Osteoblast (primary cell): ENCODE measurements around the gene LRRC4C. TPM values are rescaled to one million over a fixed set of nuclear protein-coding genes. Genes with fewer than 3 reads are reported as not detected.

Experiments used
- DNase-seq: peaks from one replicate; pipeline ENCODE4 v3.0.0; 2011; ENCODE audit warnings: low spot score, mixed read lengths; ENCODE audit not compliant: insufficient read length; ENCODE audit errors: missing footprints
- H2AFZ ChIP-seq: 2 replicates; pipeline ENCODE4 v1.6.0; 2011; ENCODE audit warnings: mild to moderate bottlenecking, low read length
- H3K27ac ChIP-seq: 2 replicates; pipeline ENCODE4 v1.5.1; 2011; ENCODE audit warnings: mild to moderate bottlenecking, low read depth, low read length, moderate library complexity
- H3K27me3 ChIP-seq: 2 replicates; pipeline ENCODE4 v1.6.0; 2012; ENCODE audit warnings: mild to moderate bottlenecking, control low read depth, inconsistent platforms, low read length, moderate library complexity; ENCODE audit not compliant: insufficient read depth
- H3K36me3 ChIP-seq: 2 replicates; pipeline ENCODE4 v1.5.1; 2011; ENCODE audit warnings: mild to moderate bottlenecking, low read length, control low read depth, moderate library complexity; ENCODE audit not compliant: insufficient read depth
- H3K4me1 ChIP-seq: 2 replicates; pipeline ENCODE4 v1.5.1; 2011; ENCODE audit warnings: mild to moderate bottlenecking, low read length, control low read depth, moderate library complexity; ENCODE audit not compliant: insufficient read depth
- H3K4me2 ChIP-seq: 2 replicates; pipeline ENCODE4 v1.6.0; 2011; ENCODE audit warnings: mild to moderate bottlenecking, low read length; ENCODE audit not compliant: insufficient read depth
- H3K4me3 ChIP-seq: fragments of 200-600 bp; sonication (generic); 3 replicates; pipeline ENCODE4 v1.5.1; 2012; ENCODE audit warnings: mild to moderate bottlenecking, low read length, inconsistent platforms; ENCODE audit not compliant: insufficient read depth
- H3K79me2 ChIP-seq: 2 replicates; pipeline ENCODE4 v1.6.0; 2012; ENCODE audit warnings: mild to moderate bottlenecking, low read length, control low read depth, inconsistent platforms; ENCODE audit not compliant: insufficient read depth
- H3K9me3 ChIP-seq: 2 replicates; pipeline ENCODE4 v1.5.1; 2011; ENCODE audit warnings: low read depth, low read length, control low read depth
- H4K20me1 ChIP-seq: 2 replicates; pipeline ENCODE4 v1.6.0; 2012; ENCODE audit warnings: mild to moderate bottlenecking, low read length, control low read depth; ENCODE audit not compliant: insufficient read depth
- CTCF ChIP-seq: IDR thresholded peaks from 2 replicates; pipeline ENCODE4 v1.5.1; 2011; ENCODE audit warnings: mild to moderate bottlenecking, low read depth, low read length, moderate library complexity; ENCODE audit errors: extremely low read depth
- total RNA-seq: library from RNA; depleted of rRNA; stranded (reverse); fragments of >200 nt; gene quantifications from 2 replicates; pipeline ENCODE4 v1.2.3, GENCODE V29; 2012

The LRRC4C gene
- total RNA-seq, 1 donor = 2.2 TPM

DNA sequence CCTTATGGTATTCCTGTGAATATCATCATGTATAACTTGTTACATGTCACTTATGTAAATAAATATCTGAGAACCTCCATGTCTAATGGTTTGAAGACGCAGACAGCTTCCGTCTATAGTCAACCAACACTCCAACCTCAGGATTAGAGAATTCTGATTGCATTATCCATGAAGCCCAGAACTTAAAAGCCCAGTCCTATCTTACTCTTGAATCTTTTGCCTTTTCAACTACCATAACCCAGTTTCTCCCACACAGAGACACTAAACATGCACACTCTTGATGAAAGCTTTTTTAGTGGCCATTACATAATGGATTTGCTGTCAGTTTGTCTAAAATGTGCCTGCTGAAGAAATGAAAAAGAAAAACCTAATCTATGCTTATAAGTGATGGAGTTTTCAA, 1219.2 kb downstream of the LRRC4C start:
- Histone ChIP-seq H3K9me3 (no peaks in the 10 kb centered on the region), H3K4me1 (no peaks in the 10 kb centered on the region), H3K4me2 (no peak overlapping the region), H3K4me3 (no peak overlapping the region), H3K27ac (no peak overlapping the region), H2AFZ (no peak overlapping the region), H3K27me3 (no peaks in the 10 kb centered on the region), H4K20me1 (no peaks in the 10 kb centered on the region), H3K79me2 (no peaks in the 10 kb centered on the region), H3K36me3 (no peaks in the 10 kb centered on the region)
- no peak for DNase-seq
- no peak for TF ChIP-seq CTCF

GRCh38 chr11:40236526-40236925, 1222.9 kb downstream of the LRRC4C start:
- no peak for DNase-seq
- Histone ChIP-seq H4K20me1 (no peaks in the 10 kb centered on the region), H3K4me2 (no peak overlapping the region), H3K27ac (no peak overlapping the region), H3K27me3 (no peaks in the 10 kb centered on the region), H3K79me2 (no peaks in the 10 kb centered on the region), H2AFZ (no peak overlapping the region), H3K9me3 (no peaks in the 10 kb centered on the region), H3K4me3 (no peak overlapping the region), H3K4me1 (no peaks in the 10 kb centered on the region), H3K36me3 (no peaks in the 10 kb centered on the region)
- no peak for TF ChIP-seq CTCF

GRCh38 chr11:40235841-40236240, 1223.6 kb downstream of the LRRC4C start:
- H3K4me3 ChIP-seq = no peak overlapping the region
- H3K27ac ChIP-seq = no peak overlapping the region
- no peaks in the 10 kb centered on the region for H3K27me3 ChIP-seq
- TF ChIP-seq CTCF = no peak
- H3K4me1 ChIP-seq = no peaks in the 10 kb centered on the region
- H4K20me1 ChIP-seq = no peaks in the 10 kb centered on the region
- H3K36me3 ChIP-seq = no peaks in the 10 kb centered on the region
- no peaks in the 10 kb centered on the region for H3K79me2 ChIP-seq
- H3K9me3 ChIP-seq = no peaks in the 10 kb centered on the region
- H3K4me2 ChIP-seq = no peak overlapping the region
- H2AFZ ChIP-seq = no peak overlapping the region
- DNase-seq = no peak

- Histone ChIP-seq H3K79me2 (no peaks in the 10 kb centered on the region), H3K9me3 (no peaks in the 10 kb centered on the region), H2AFZ (no peak overlapping the region), H3K36me3 (no peaks in the 10 kb centered on the region), H3K4me3 (no peak overlapping the region), H4K20me1 (no peaks in the 10 kb centered on the region), H3K4me1 (no peaks in the 10 kb centered on the region), H3K27ac (no peak overlapping the region), H3K27me3 (no peaks in the 10 kb centered on the region), H3K4me2 (no peak overlapping the region)
- no peak for TF ChIP-seq CTCF
- DNase-seq = no peak
These were observed 1228.6 kb downstream of the LRRC4C start for GRCh38 chr11:40230821-40231220.
